H9 (cell line): ENCODE data around the gene CAMTA1. TPM values are rescaled to one million over a fixed set of nuclear protein-coding genes. Genes with fewer than 3 reads are reported as not detected.

Experiments used
- DNase-seq: peaks from one replicate; pipeline ENCODE4 v3.0.0-alpha.2; 2017
- H2AFZ ChIP-seq: one replicate; pipeline ENCODE4 v1.6.1; 2013; ENCODE audit warnings: mild to moderate bottlenecking, low read length, control low read depth, moderate library complexity
- H2AK5ac ChIP-seq: 2 replicates; pipeline ENCODE4 v1.6.1; 2013; ENCODE audit warnings: low read length, control low read depth, mixed read lengths; ENCODE audit not compliant: insufficient read length
- H2BK120ac ChIP-seq: one replicate; pipeline ENCODE4 v1.6.1; 2013; ENCODE audit warnings: low read depth, mild to moderate bottlenecking, low read length, control low read depth, inconsistent platforms; ENCODE audit not compliant: poor library complexity, severe bottlenecking
- H2BK12ac ChIP-seq: 2 replicates; pipeline ENCODE4 v1.6.1; 2013; ENCODE audit warnings: low read length, control low read depth, mixed read lengths, low read depth; ENCODE audit not compliant: insufficient read length
- H2BK15ac ChIP-seq: 2 replicates; pipeline ENCODE4 v1.6.1; 2013; ENCODE audit warnings: low read depth, low read length, control low read depth
- H2BK20ac ChIP-seq: one replicate; pipeline ENCODE4 v1.6.1; 2013; ENCODE audit warnings: low read depth, mild to moderate bottlenecking, low read length, control low read depth, inconsistent platforms; ENCODE audit not compliant: poor library complexity, severe bottlenecking
- H2BK5ac ChIP-seq: 2 replicates; pipeline ENCODE4 v1.6.1; 2013; ENCODE audit warnings: low read length, control low read depth, mixed read lengths; ENCODE audit not compliant: insufficient read length
- H3K14ac ChIP-seq: 2 replicates; pipeline ENCODE4 v1.6.1; 2013; ENCODE audit warnings: low read length, control low read depth; ENCODE audit not compliant: insufficient read depth
- H3K18ac ChIP-seq: 2 replicates; pipeline ENCODE4 v1.6.1; 2013; ENCODE audit warnings: low read depth, mild to moderate bottlenecking, mixed read lengths, low read length, control low read depth; ENCODE audit not compliant: insufficient read length
- H3K23ac ChIP-seq: 2 replicates; pipeline ENCODE4 v1.6.1; 2013; ENCODE audit warnings: low read length, control low read depth, mixed read lengths, low read depth; ENCODE audit not compliant: insufficient read length
- H3K23me2 ChIP-seq: 2 replicates; pipeline ENCODE4 v1.6.1; 2013; ENCODE audit warnings: low read depth, mild to moderate bottlenecking, mixed read lengths, low read length, control low read depth; ENCODE audit not compliant: insufficient read length, poor library complexity, severe bottlenecking
- H3K27ac ChIP-seq: 2 replicates; pipeline ENCODE4 v1.5.1; 2013; ENCODE audit warnings: low read length, control low read depth, mixed read lengths, low read depth; ENCODE audit not compliant: insufficient read length
- H3K27me3 ChIP-seq: 2 replicates; pipeline ENCODE4 v1.6.1; 2013; ENCODE audit warnings: low read length, control low read depth, inconsistent platforms; ENCODE audit not compliant: insufficient read depth
- H3K4ac ChIP-seq: 2 replicates; pipeline ENCODE4 v1.6.1; 2013; ENCODE audit warnings: low read depth, mild to moderate bottlenecking, control low read depth, inconsistent platforms, low read length, moderate library complexity
- H3K4me1 ChIP-seq: 2 replicates; pipeline ENCODE4 v1.6.1; 2013; ENCODE audit warnings: low read length, control low read depth, inconsistent platforms; ENCODE audit not compliant: insufficient read depth
- H3K4me2 ChIP-seq: 2 replicates; pipeline ENCODE4 v1.6.1; 2013; ENCODE audit warnings: low read length, control low read depth, mixed read lengths; ENCODE audit not compliant: insufficient read length, insufficient read depth
- H3K56ac ChIP-seq: 2 replicates; pipeline ENCODE4 v1.6.1; 2013; ENCODE audit warnings: low read depth, mild to moderate bottlenecking, mixed read lengths, low read length, control low read depth; ENCODE audit not compliant: insufficient read length
- H3K79me1 ChIP-seq: 2 replicates; pipeline ENCODE4 v1.6.1; 2013; ENCODE audit warnings: low read depth, mild to moderate bottlenecking, moderate library complexity, low read length, control low read depth, inconsistent platforms; ENCODE audit not compliant: insufficient read depth, poor library complexity, severe bottlenecking
- H3K79me2 ChIP-seq: 2 replicates; pipeline ENCODE4 v1.6.1; 2013; ENCODE audit warnings: low read length, control low read depth, inconsistent platforms; ENCODE audit not compliant: insufficient read depth
- H3K9ac ChIP-seq: 2 replicates; pipeline ENCODE4 v1.6.1; 2013; ENCODE audit warnings: low read length, control low read depth, mixed read lengths; ENCODE audit not compliant: insufficient read length; ENCODE audit errors: extremely low read depth
- H3K9me3 ChIP-seq: one replicate; pipeline ENCODE4 v1.6.1; 2013; ENCODE audit warnings: low read depth, low read length, inconsistent platforms; ENCODE audit not compliant: control insufficient read depth
- H3T11ph ChIP-seq: one replicate; pipeline ENCODE4 v1.6.1; 2013; ENCODE audit warnings: mild to moderate bottlenecking, low read length, control low read depth, inconsistent platforms
- H4K20me1 ChIP-seq: one replicate; pipeline ENCODE4 v1.6.1; 2013; ENCODE audit not compliant: control insufficient read depth, insufficient read length, insufficient read depth
- H4K5ac ChIP-seq: 2 replicates; pipeline ENCODE4 v1.6.1; 2013; ENCODE audit warnings: low read depth, mild to moderate bottlenecking, mixed read lengths, low read length, control low read depth; ENCODE audit not compliant: insufficient read length
- H4K8ac ChIP-seq: replicated peaks from 2 replicates; pipeline ENCODE4 v1.6.1; 2013; ENCODE audit warnings: low read length, control low read depth, mixed read lengths, low read depth; ENCODE audit not compliant: insufficient read length
- H4K91ac ChIP-seq: 2 replicates; pipeline ENCODE4 v1.6.1; 2013; ENCODE audit warnings: low read depth, mild to moderate bottlenecking, moderate library complexity, mixed read lengths, low read length, control low read depth; ENCODE audit not compliant: insufficient read length
- H3K27ac Mint-ChIP-seq, 3 experiments: 2 replicates in 2 of 3; 3 replicates in 1 of 3; pipeline ENCODE4 v1.8.0; 2020 to 2021; ENCODE audit warnings: mixed read lengths in 3 of 3, mild to moderate bottlenecking in 1 of 3, moderate library complexity in 1 of 3
- H3K27me3 Mint-ChIP-seq: 2 replicates; pipeline ENCODE4 v1.8.0; 2021; ENCODE audit warnings: low read depth, mild to moderate bottlenecking, moderate library complexity, mixed read lengths
- H3K36me3 Mint-ChIP-seq, 3 experiments: 2 replicates in 2 of 3; 3 replicates in 1 of 3; pipeline ENCODE4 v1.8.0; 2020 to 2021; ENCODE audit warnings: low read depth in 3 of 3, mixed read lengths in 3 of 3; ENCODE audit not compliant: insufficient read depth in 1 of 3
- H3K4me1 Mint-ChIP-seq, 2 experiments: 2 replicates each; pipeline ENCODE4 v1.8.0; 2020; ENCODE audit warnings: mixed read lengths in 2 of 2
- H3K4me3 Mint-ChIP-seq, 2 experiments: 2 replicates in 1 of 2; 3 replicates in 1 of 2; pipeline ENCODE4 v1.8.0; 2020 to 2021; ENCODE audit warnings: mild to moderate bottlenecking in 2 of 2, mixed read lengths in 2 of 2, moderate library complexity in 1 of 2
- H3K9me3 Mint-ChIP-seq, 2 experiments: 2 replicates in 1 of 2; 3 replicates in 1 of 2; pipeline ENCODE4 v1.8.0; 2020; ENCODE audit warnings: mild to moderate bottlenecking in 2 of 2, mixed read lengths in 2 of 2, moderate library complexity in 1 of 2
- CTCF ChIP-seq: fragments of 200-600 bp; sonication (generic); conservative IDR thresholded peaks from 3 replicates; pipeline ENCODE4 v1.8.0; 2021; ENCODE audit warnings: antibody characterized with exemption, mild to moderate bottlenecking
- WGBS: extraction: QIAGEN DNeasy Blood & Tissue Kit; methylation state at CpG from one replicate; pipeline ENCODE4 v1.1.7; 2013; ENCODE audit warnings: missing lambda C conversion rate, low lambda C conversion rate, mixed read lengths; ENCODE audit not compliant: insufficient read length; ENCODE audit errors: extremely low coverage; 5-methylcytosine and 5-hydroxymethylcytosine counted together
- total RNA-seq: library from RNA; stranded (reverse); gene quantifications from 2 replicates; pipeline ENCODE4 v1.2.1, GENCODE V29; 2021

CAMTA1 gene
- total RNA-seq, 1 experiment from 2014 or later: 115 TPM

GRCh38 chr1:6802893-6803292, 17.6 kb downstream of the CAMTA1 start:
- no peak for DNase-seq
- no peak overlapping the region for H3K18ac ChIP-seq
- no peak overlapping the region for H2AK5ac ChIP-seq
- H2BK120ac ChIP-seq: no peak overlapping the region
- Mint-ChIP-seq H3K9me3 (no peaks in the 10 kb centered on the region), H3K36me3 (no peaks in the 10 kb centered on the region), H3K27ac (peak overlapping the region in 1 of 3 experiments; percentile 49; a peak in 1 of 7 replicates), H3K4me3 (no peak overlapping the region), H3K4me1 (peaks cover 15 to 19% of the 10 kb centered on the region in 2 experiments), H3K27me3 (no peaks in the 10 kb centered on the region)
- no peak overlapping the region for H2BK15ac ChIP-seq
- no peaks in the 10 kb centered on the region for H3K23me2 ChIP-seq
- no peaks in the 10 kb centered on the region for H4K20me1 ChIP-seq
- H3K27ac ChIP-seq: no peak overlapping the region
- H2BK20ac ChIP-seq: no peak overlapping the region
- no peak for TF ChIP-seq CTCF
- H3K23ac ChIP-seq: no peak overlapping the region
- no peak overlapping the region for H4K8ac ChIP-seq
- peaks cover 22% of the 10 kb centered on the region; the same call in 1 of the 2 replicates for H3K79me2 ChIP-seq
- H3K14ac ChIP-seq: no peak overlapping the region
- H3K4ac ChIP-seq: no peak overlapping the region
- no peaks in the 10 kb centered on the region for H3K4me1 ChIP-seq
- no peak overlapping the region for H3K56ac ChIP-seq
- H3T11ph ChIP-seq: no peak overlapping the region
- H3K9ac ChIP-seq: no peak overlapping the region
- no peak overlapping the region for H4K5ac ChIP-seq
- H3K79me1 ChIP-seq: peaks cover 7% of the 10 kb centered on the region
- no peak overlapping the region for H2BK5ac ChIP-seq
- H3K4me2 ChIP-seq: no peak overlapping the region
- no peak overlapping the region for H2BK12ac ChIP-seq
- no peak overlapping the region for H4K91ac ChIP-seq
- H2AFZ ChIP-seq: no peak overlapping the region
- WGBS: no CpG with 5 or more reads among the region's 8 CpGs
- no peaks in the 10 kb centered on the region for H3K9me3 ChIP-seq
- no peaks in the 10 kb centered on the region for H3K27me3 ChIP-seq
